HG03175 (cell line): ENCODE measurements around the gene GPN3.
A peak's percentile ranks its signal among the peaks of the same experiment; 100 is the strongest.
"Not testable (repeated sequence)": the region's sequence is repeated elsewhere in the genome, so short reads cannot be mapped to it uniquely, and the experiment has no call there.

ENCODE experiments used
- ATAC-seq: cut with Tn5 transposase; IDR thresholded peaks from one replicate; pipeline ENCODE4 v1.9.1; 2021; ENCODE audit warnings: mild to moderate bottlenecking, moderate library complexity; ENCODE audit not compliant: unreplicated experiment

Gene GPN3

DNA sequence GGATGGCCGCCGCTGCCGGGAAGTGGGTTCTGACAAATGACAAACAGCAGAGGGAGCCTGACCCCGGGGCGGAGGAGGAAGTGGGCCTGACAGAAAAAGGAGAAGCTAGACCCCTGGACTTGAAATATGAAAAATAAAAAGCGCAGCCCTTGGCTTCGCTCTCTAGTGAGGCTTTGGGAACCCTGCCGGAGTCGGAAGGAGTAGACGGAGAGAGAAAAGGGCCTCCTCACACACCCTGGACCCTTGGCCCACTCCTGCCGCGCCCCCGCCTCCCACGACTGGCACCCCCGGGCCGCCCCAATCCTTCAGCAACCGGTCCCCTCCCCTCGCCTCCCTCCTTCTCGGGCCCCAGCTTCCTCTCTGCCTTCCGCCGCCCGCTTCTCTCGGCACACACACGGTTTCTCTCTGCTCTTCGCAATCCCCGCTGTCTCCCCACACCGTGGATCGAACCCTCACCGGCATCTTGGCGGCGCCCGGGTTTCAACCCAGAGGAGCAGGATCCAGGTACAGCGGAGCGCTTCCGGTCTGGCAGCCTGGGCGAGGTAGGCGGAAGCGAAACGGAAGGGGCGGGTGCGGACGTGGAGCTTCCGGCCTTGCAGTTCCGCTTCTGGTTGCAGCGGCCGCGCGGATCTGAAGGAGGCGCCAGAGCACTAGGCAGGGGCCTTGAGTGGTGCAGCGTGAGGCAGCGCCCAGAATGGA, 18.1 kb downstream of the GPN3 start, which contains the start of gene ARPC3:
Gene ARPC3 (minus strand): TSS at position 539 of the 699 bp plus-strand sequence. CDS start 77 bp downstream, at position 462.
- ATAC-seq: peak; percentile 94

DNA sequence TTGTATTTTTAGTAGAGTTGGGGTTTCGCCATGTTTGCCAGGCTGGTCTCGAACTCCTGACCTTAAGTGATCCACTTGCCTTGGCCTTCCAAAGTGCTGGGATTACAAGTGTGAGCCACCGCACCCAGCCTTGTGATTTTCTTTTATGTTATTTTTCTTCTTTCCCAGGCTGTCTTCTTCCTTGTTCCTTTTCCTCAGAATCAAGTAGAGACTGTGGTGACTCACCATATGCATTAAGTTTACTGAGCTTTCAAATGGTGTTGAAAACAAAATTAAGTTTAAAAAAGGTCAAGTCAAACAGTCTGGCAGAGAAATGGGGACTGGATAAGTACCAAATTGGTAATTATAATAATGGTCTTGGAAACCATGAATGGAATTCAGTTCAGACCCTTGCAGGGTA, 23.6 kb downstream of the GPN3 start:
- ATAC-seq: no peak

- ATAC-seq: no peak
These were observed 31.8 kb downstream of the GPN3 start for GRCh38 chr12:110436231-110436630.

- no peak for ATAC-seq
These were observed 36.0 kb downstream of the GPN3 start for GRCh38 chr12:110431957-110432587.

- ATAC-seq: not testable (repeated sequence)
These were observed 38.4 kb downstream of the GPN3 start for GRCh38 chr12:110429676-110430075.

- no peak for ATAC-seq
These were observed 41.7 kb downstream of the GPN3 start for GRCh38 chr12:110426406-110426805.

DNA sequence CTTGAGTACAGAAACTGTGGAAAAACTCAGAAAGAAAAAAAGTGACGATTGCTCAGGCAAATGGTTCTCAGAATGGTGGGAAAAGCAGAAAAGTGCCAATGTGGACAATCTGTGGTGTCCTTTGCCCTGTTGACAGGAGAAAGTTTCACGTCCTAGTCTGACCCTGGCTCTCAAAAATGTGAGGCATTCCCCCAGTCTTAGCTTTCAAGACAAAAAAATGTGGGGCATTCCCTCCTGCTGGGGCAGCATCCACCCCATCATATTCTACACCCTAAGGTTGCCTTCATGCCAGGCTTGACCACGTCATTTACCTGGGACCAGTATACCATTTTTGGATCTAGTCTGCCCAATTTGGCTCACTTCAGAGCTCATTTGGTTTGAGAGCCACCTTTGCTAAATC, 43.8 kb downstream of the GPN3 start:
- ATAC-seq: no peak

GRCh38 chr12:110421701-110422100, 46.4 kb downstream of the GPN3 start:
- ATAC-seq: no peak

DNA sequence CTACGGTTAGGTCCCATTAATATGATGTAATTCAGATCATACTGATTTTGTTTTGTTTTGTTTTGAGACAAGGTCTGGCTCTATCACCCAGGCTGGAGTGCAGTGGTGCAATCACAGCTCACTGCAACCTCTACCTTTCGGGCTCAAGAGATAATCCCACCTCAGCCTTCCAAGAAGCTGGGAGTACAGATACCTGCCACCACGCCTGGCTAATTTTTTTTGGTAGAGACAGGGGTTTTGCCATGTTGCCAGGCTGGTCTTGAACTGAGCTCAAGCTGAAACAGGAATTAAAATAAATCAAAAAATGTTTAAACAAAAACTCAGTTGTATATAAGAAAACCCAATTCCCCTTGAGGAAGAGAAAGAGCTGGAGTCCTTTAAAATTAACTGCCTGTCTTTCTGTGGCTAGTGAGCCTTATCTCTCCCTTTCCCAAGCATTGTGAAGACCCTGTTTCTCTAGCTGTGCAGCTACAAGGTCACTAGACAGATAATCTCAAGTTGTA, 46.8 kb downstream of the GPN3 start:
- ATAC-seq: no peak

- ATAC-seq: not testable (repeated sequence)
These were observed 47.4 kb downstream of the GPN3 start for GRCh38 chr12:110420644-110421043.

DNA sequence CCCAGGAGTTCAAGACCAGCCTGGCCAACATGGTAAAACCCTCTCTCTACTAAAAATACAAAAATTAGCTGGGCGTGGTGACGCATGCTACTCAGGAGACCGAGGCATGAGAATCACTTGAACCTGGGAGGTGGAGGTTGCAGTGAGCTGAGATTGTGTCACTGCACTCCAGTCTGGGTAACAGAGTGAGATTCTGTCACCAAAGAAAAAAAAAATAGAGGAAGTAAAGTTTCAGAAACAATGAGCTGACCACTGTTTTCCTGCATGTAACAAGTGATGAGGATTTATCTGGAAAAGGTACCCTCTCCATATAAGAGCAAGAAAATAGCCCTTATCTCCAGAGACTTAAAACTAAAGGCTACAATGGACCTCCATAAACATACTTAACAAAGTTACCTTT, 50.9 kb downstream of the GPN3 start:
- not testable (repeated sequence) for ATAC-seq

DNA sequence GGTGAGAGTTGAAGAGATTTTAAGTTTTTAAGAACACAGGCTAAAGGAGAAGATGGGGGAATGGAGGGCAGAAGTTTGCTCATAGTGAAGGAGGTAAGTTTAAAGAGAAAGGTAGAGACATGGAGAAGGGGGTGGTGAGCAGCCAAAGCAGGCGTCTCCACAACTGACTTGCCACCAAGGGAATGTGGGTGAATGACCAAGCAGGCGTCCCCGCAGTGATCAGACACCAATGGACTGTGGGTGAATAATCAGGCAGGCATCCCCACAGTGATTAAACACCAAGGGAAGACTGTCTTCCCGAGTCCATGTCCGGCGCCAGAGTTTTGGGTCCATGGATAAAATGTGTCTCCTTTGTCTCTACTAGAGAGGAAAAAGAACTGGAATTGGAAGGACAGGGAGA, 58.0 kb downstream of the GPN3 start:
- not testable (repeated sequence) for ATAC-seq

DNA sequence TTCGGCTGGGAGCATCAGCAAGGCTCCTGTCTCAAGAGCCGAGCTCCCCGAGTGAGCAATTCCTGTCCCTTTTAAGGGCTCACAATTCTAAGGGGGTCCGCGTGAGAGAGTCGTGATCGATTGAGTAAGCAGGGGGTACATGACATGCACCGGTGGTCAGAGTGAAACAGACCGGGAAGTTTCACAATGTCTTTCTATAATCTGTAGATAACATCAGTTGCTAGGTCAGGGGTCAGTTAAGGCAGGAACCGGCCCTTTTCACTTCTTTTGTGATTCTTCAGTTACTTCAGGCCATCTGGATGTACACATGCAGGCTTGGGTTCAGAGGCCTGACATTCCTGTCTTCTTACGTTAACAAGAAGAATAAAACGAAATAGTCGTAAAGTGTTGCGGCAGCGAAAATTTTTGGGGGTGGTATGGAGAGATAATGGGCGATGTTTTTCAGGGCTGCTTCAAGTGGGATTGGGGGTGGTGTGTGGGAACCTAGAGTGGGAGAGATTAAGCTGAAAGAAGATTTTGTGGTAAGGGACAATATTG, 62.9 kb downstream of the GPN3 start:
- not testable (repeated sequence) for ATAC-seq

DNA sequence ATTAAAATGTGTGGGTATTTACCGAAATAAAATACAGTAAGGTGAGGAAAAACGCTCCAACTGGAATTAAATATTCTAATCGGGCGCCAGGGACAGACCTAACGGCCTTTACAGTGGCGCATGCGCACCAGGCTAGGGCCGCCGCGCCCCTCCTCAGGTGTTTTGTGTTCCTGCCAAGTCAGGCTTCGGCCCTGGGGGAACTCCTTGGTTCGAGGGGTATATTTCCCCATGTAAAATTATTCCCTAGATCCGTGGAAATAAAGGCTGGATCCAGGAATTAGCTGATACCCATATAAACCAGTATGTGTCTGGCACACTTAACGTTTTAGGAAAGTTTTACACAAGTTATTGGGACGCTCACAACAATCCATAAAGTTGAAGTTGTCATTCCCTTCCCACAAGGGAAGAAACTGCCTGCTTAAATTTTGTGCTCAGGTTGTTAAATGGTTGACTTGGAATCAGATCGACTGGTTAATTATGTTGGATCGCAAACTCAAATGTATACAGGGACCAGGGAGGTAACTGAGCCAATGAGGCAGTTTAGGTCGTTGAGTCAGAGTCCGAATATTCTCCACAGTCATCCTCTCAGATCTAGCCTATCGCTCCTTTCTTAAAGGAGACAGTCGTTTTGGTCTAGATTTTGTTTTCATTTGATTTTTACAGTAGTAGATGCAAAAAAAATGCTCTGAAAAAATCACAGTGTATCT, 63.9 kb downstream of the GPN3 start:
- ATAC-seq: no peak

- peak; percentile 84 for ATAC-seq
These were observed 64.7 kb downstream of the GPN3 start, which contains the start of gene ANAPC7 for GRCh38 chr12:110403146-110403975. Gene ANAPC7 (minus strand): TSS chr12:110403708. CDS start chr12:110403627, 81 bp downstream.
